Activated CD4-positive, alpha-beta T cell treated with anti-CD3 and anti-CD28 coated beads for 24 hours (primary cell): ENCODE data around the gene MAS1.

Experiments
- DNase-seq, 2 donors: peaks; one replicate each; pipeline ENCODE4 v3.0.0-alpha.2; 2020; ENCODE audit warnings: low read depth in 2 of 2

The MAS1 gene

DNA sequence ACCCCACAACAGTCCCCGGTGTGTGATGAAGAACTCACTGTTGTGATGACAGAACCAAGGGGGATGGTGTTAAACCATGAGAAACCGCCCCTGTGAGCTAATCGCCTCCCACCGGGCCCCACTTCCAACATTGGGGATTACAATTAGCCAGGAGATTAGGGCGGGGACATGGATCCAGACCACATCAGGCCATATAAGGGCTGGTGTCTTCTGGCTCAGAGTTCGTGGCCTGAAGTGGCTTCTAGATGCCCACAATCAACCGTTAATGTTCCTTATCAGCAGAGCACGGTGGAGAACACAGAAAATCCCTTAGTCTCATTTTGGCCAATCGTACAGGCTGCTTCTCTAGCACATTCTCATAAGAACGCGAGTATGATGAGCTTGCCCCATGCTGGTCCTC, 10.9 kb upstream of the MAS1 start:
- no peak for DNase-seq

DNA sequence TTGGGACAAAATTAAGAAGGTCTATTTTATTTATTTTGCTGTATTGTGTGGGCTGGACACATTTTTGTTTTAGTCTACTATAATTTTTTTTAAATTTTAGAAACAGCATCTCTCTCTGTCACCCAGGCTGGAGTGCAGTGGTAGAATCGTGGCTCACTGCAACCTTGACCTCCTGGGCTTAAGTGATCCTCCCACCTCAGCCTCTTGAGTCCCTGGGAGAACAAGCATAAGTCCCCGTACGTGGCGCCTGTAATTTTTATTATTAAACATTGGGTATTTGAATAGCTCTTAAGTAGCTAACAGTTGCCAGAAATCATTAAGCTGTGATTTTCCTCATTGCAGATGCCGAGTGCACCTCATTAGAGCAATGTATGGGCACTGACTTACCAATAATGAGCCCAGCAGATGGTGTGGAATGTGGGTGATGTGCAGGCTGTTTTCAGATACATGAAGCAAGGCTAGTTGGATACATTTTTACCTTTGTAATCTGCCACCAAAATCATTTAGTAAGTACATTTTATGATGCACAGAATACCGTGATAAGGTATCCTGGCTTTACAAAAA, 10.3 kb upstream of the MAS1 start:
- DNase-seq = no peak

GRCh38 chr6:159884720-159885119, 6.1 kb upstream of the MAS1 start:
- DNase-seq = no peak

- no peak for DNase-seq
Observed at GRCh38 chr6:159886270-159886669, 4.5 kb upstream of the MAS1 start.

GRCh38 chr6:159887146-159887545, 3.6 kb upstream of the MAS1 start:
- no peak for DNase-seq

- DNase-seq = no peak
Observed at GRCh38 chr6:159887761-159888160, 3.0 kb upstream of the MAS1 start.

- no peak for DNase-seq
Observed at GRCh38 chr6:159890201-159890600, 587 bp upstream of the MAS1 start.

GRCh38 chr6:159892053-159892452, 1.3 kb downstream of the MAS1 start:
- DNase-seq = no peak

- DNase-seq = no peak
Observed at GRCh38 chr6:159893064-159893463, 2.3 kb downstream of the MAS1 start.

- DNase-seq = no peak
Observed at GRCh38 chr6:159894991-159895390, 4.2 kb downstream of the MAS1 start.

DNA sequence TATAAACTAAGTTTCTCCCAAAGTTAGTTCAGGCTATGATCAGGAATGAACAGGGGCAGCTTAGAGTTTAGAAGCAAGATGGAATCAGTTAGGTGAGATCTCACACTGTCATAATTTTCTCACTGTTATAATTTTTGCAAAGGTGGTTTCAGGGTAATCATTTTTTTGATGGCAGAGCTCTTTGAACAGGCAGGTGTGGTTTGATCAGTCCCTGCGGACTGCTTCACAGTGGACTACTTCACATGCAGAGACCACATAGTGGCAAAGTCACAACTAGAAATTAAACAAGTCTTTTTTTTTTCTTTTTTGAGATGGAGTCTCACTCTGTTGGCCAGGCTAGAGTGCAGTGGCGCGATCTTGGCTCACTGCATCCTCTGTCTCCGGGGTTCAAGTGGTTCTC, 6.8 kb downstream of the MAS1 start:
- DNase-seq = no peak

- DNase-seq = no peak
Observed at GRCh38 chr6:159898519-159898918, 7.7 kb downstream of the MAS1 start.

DNA sequence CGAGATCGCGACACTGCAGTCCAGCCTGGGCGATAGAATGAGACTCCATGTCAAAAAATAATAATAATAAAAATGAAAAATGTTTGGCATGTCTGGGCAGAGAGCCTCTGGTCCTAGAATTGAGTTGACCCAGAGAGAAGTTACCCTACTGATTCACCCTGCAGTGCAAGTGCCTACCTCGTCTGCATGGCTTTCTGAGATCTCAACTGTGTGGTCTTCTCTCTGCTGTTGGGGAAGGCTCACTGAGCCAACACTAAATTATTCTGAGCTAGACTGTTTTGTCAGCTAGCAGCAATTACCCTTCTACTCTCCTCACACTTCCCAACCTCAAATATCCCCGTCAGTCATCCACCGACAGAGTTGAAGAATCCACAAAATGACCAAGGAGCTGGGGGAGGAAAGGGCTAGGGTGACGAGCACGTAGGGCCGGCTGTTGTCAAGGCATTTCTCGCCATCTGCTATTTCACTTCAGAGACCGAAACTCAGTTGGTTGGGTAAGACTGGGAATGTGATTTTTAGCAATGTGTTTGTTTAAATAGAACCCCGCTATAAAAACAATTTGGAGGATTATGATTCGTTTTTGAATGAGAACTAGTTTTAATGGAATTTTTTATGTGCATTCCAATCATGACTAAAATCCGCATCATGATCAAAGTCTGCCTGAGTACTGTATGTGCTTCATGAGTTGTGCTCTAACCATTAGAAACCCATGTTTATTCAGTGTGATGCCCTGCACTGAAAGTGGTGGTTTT, 9.4 kb downstream of the MAS1 start:
- no peak for DNase-seq

DNA sequence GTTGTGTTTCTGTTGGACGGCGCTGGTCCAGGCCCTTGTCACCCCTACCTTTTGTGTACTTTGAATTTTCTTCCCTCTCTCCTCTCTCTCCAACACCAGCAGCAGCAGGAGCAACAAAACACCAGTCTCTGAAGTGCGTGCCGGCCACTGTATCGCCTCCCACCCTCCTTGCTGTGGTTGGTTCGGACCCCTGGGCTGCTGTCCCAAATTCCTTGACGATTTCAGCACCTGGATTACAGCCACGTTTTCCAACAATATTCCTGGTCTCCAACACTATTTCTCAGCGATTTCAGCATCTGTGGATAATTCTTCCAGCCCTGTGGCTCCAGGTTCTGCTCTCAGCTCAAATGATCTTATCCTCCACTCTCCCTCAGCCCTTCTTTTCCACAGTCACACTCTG, 11.8 kb downstream of the MAS1 start:
- DNase-seq = no peak

DNA sequence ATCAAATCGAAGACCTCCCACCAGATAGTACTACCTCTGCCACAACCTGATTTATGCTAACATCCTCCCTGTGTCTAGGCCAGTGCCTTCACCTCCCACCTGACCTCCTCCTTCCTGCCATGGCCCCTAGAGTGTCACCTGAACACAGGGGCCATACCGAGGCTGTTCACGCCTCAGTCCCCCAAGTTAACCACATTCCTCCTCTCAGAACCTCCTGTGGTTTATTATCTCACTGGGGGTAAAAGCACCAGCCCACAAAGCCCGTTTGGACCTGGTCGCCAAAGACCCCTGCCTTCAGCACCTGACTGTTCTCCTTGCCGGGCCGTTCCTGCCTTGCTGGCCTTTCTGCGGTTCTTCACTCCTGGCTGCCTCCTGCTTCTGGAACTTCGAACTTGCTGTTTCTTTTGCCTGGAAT, 13.7 kb downstream of the MAS1 start:
- DNase-seq = no peak

- no peak for DNase-seq
Observed at GRCh38 chr6:159906400-159906799, 15.6 kb downstream of the MAS1 start.

- DNase-seq = no peak
Observed at GRCh38 chr6:159908535-159908934, 17.7 kb downstream of the MAS1 start.

GRCh38 chr6:159908979-159909378, 18.2 kb downstream of the MAS1 start:
- DNase-seq = no peak

- no peak for DNase-seq
Observed at GRCh38 chr6:159910342-159910741, 19.6 kb downstream of the MAS1 start.

DNA sequence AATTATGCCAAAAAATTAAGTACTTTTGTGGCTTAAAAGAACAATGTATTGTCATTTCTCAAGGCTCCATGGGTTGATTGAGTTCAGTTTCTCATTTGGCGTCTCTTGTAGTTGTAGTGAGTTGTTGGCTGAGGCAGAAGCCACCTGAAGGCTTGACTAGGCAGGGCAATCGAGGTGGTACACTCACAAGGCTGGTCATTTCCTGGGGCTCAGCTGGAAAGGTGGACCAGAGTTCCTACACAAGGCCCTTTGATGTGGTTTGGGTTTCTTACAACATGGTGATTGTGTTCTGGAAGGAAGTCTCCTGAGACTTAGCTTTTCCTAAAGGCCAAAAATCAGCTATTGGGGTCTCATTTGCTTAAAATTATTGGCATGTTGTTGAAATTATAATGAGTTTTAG, 22.6 kb downstream of the MAS1 start:
- DNase-seq = no peak

DNA sequence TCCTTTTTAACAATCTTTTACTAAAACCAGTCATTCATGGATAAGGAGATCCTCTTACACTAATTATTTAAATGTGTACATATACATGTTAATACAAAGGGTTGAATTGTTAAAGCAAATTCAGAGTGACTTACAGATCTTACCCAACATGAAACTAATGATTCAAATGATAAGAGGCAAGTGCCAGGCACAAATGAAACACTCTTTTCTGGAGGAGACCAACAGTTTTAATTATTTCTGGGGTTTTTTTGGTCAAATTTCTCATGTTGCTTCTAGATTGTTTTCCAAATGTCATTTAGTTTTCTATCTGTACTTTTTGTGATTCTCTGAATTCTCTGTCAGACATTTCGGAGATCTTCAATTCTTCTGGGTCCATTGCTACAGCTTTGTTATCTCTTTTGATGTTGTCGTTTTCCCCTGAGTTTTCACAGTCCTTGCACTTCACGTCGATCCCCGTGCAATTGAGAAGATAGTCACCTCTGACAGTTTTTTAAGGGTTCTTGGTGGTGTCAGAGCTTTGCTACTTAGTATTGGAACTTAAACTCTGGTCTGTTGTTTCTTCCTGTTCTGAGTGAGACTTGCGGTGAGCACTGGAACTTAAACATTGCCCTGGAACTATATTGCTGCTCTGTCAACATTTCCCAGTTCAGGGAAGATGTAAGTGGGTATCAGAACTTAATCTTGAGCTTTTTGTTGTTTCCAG, 23.2 kb downstream of the MAS1 start:
- no peak for DNase-seq

GRCh38 chr6:159914565-159914923, 23.8 kb downstream of the MAS1 start:
- no peak for DNase-seq

- no peak for DNase-seq
Observed at GRCh38 chr6:159915397-159915796, 24.6 kb downstream of the MAS1 start.
